Testis (tissue), 2 donors: ENCODE data around the gene HCRTR2.

ENCODE experiments used
- CTCF ChIP-seq, 3 experiments: fragments of 450-650 bp in 2 of 3; fragments of 200-600 bp in 1 of 3; sonication (generic) in 1 of 3; IDR thresholded peaks; one replicate each; pipeline ENCODE4 v1.5.1; 2016 to 2019; ENCODE audit warnings: antibody characterized with exemption in 3 of 3, mild to moderate bottlenecking in 2 of 3, moderate library complexity in 1 of 3
- POLR2A ChIP-seq: fragments of 450-650 bp; IDR thresholded peaks from one replicate; pipeline ENCODE4 v1.6.1; 2017; ENCODE audit warnings: antibody characterized with exemption, mild to moderate bottlenecking, moderate library complexity

DNA sequence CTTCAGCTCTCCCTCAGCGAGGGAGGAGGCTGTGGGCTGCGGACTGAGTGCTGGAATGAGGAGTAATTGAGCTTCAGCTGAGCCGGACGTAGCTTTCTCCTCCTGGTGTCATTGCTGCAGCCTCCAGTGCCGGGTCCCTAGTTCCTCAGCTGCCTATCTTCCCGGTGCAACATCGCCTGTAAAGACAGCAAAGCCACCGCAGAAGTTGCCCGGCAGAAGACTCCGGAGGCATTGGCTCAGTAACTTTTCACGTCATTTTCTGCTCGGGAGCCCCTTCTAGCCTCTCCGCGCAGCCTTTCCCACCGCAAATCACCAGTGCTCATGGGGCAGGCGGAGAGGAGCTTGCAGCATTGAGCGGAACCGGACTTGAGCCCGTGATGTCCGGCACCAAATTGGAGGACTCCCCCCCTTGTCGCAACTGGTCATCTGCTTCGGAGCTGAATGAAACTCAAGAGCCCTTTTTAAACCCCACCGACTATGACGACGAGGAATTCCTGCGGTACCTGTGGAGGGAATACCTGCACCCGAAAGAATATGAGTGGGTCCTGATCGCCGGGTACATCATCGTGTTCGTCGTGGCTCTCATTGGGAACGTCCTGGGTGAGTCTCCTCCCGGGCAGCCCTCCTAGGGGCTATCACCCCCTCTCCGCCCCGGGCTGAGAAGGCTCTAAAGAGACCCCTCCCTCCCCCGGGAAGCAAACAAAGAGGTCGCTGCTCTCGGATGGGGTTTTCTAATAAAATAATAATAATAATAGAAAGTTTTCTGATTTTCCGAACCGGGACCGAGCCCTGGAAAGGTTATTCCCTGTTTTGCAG lies at the start of gene HCRTR2:
- no peak for TF ChIP-seq CTCF (IDR thresholded peaks at IDR 0.05)
- TF ChIP-seq POLR2A, result no peak
